Thymus (tissue), 11 donors: ENCODE data around the gene NCEH1. TPM values are rescaled to one million over a fixed set of nuclear protein-coding genes. Genes with fewer than 3 reads are reported as not detected.
A peak's percentile ranks its signal among the peaks of the same experiment; 100 is the strongest.

Source experiments
- DNase-seq, 9 donors: peaks; one replicate each; pipeline ENCODE4 v3.0.0-alpha.2; 2013; ENCODE audit warnings: low spot score in 9 of 9, low read depth in 6 of 9, missing footprints in 1 of 9
- H3K27ac ChIP-seq, 2 donors: one replicate each; pipeline ENCODE4 v1.5.1; 2013; ENCODE audit warnings: control low read depth in 1 of 2, low read depth in 1 of 2, low read length in 1 of 2, mild to moderate bottlenecking in 1 of 2, moderate library complexity in 1 of 2
- H3K27me3 ChIP-seq, 2 donors: one replicate each; pipeline ENCODE4 v1.5.1; 2013; ENCODE audit warnings: low read length in 1 of 2; ENCODE audit not compliant: control insufficient read depth in 2 of 2, insufficient read depth in 1 of 2
- H3K36me3 ChIP-seq, 2 donors: one replicate each; pipeline ENCODE4 v1.5.1; 2013; ENCODE audit warnings: low read length in 1 of 2, mild to moderate bottlenecking in 1 of 2, moderate library complexity in 1 of 2; ENCODE audit not compliant: control insufficient read depth in 2 of 2, insufficient read depth in 2 of 2
- H3K4me1 ChIP-seq, 2 donors: one replicate each; pipeline ENCODE4 v1.5.1; 2013; ENCODE audit warnings: low read length in 2 of 2; ENCODE audit not compliant: control insufficient read depth in 2 of 2, insufficient read depth in 2 of 2
- H3K4me3 ChIP-seq, 2 donors: one replicate each; pipeline ENCODE4 v1.5.1; 2013; ENCODE audit warnings: low read length in 2 of 2, control low read depth in 1 of 2, mild to moderate bottlenecking in 1 of 2
- H3K9me3 ChIP-seq, 2 donors: one replicate each; pipeline ENCODE4 v1.5.1; 2013; ENCODE audit warnings: low read length in 1 of 2, mild to moderate bottlenecking in 1 of 2; ENCODE audit not compliant: control insufficient read depth in 2 of 2, insufficient read depth in 1 of 2
- WGBS: extraction: QIAGEN DNeasy Blood & Tissue Kit; methylation state at CpG from one replicate; pipeline ENCODE4 v1.1.7; 2013; 5-methylcytosine and 5-hydroxymethylcytosine counted together
- polyA plus RNA-seq: library from polyadenylated mRNA; stranded (reverse); fragments of 200-250 nt; gene quantifications from one replicate; pipeline ENCODE4 v1.2.3, GENCODE V29; 2013
- total RNA-seq: library from RNA; stranded (reverse); fragments of 120-200 nt; gene quantifications from one replicate; pipeline ENCODE4 v1.2.4, GENCODE V29; 2013
- donor health status: healthy.

NCEH1 gene
- total and polyA plus RNA-seq, 2 donors: 3.0 to 4.4 TPM

GRCh38 chr3:172627057-172627809 lies 83.6 kb downstream of the NCEH1 start:
- peaks cover 0 to 5% of the 10 kb centered on the region in 2 donors for H3K9me3 ChIP-seq
- no peak overlapping the region for H3K4me3 ChIP-seq
- no peaks in the 10 kb centered on the region for H3K27me3 ChIP-seq
- 94% methylated on average over 5 of the region's 5 CpGs for WGBS
- DNase-seq: no peak
- peaks cover 3 to 4% of the 10 kb centered on the region in 2 donors for H3K4me1 ChIP-seq
- H3K36me3 ChIP-seq: no peaks in the 10 kb centered on the region
- no peak overlapping the region for H3K27ac ChIP-seq

GRCh38 chr3:172626021-172626640 lies 84.7 kb downstream of the NCEH1 start:
- H3K36me3 ChIP-seq: no peaks in the 10 kb centered on the region
- H3K27ac ChIP-seq: no peak overlapping the region
- DNase-seq: no peak
- peaks cover 0 to 5% of the 10 kb centered on the region in 2 donors for H3K9me3 ChIP-seq
- WGBS: 63% methylated on average over 3 of the region's 3 CpGs
- no peaks in the 10 kb centered on the region for H3K27me3 ChIP-seq
- no peak overlapping the region for H3K4me3 ChIP-seq
- peaks cover 3 to 4% of the 10 kb centered on the region in 2 donors for H3K4me1 ChIP-seq

- no peak overlapping the region for H3K27ac ChIP-seq
- no peak for DNase-seq
- H3K36me3 ChIP-seq: no peaks in the 10 kb centered on the region
- no peak overlapping the region for H3K4me3 ChIP-seq
- H3K27me3 ChIP-seq: no peaks in the 10 kb centered on the region
- H3K4me1 ChIP-seq: peaks cover 3 to 4% of the 10 kb centered on the region in 2 donors
- WGBS: 84% methylated on average over 2 of the region's 2 CpGs
- H3K9me3 ChIP-seq: peaks cover 0 to 5% of the 10 kb centered on the region in 2 donors
Observed at GRCh38 chr3:172625404-172625803, 85.5 kb downstream of the NCEH1 start.

- no peak for DNase-seq
- WGBS: 85% methylated on average over 9 of the region's 9 CpGs
- H3K36me3 ChIP-seq: no peaks in the 10 kb centered on the region
- H3K27ac ChIP-seq: no peak overlapping the region
- peaks cover 0 to 5% of the 10 kb centered on the region in 2 donors for H3K9me3 ChIP-seq
- H3K4me1 ChIP-seq: peaks cover 3 to 4% of the 10 kb centered on the region in 2 donors
- H3K27me3 ChIP-seq: no peaks in the 10 kb centered on the region
- H3K4me3 ChIP-seq: no peak overlapping the region
Observed at GRCh38 chr3:172624999-172625398, 85.9 kb downstream of the NCEH1 start.

GRCh38 chr3:172622916-172623700 lies 87.8 kb downstream of the NCEH1 start:
- WGBS: 36% methylated on average over 10 of the region's 10 CpGs
- H3K9me3 ChIP-seq: peaks cover 0 to 5% of the 10 kb centered on the region in 2 donors
- H3K36me3 ChIP-seq: no peaks in the 10 kb centered on the region
- DNase-seq: peak in 7 of 9 donors; percentile 22 to 63 (median 39)
- H3K4me3 ChIP-seq: no peak overlapping the region
- peaks cover 3 to 4% of the 10 kb centered on the region in 2 donors for H3K4me1 ChIP-seq
- no peaks in the 10 kb centered on the region for H3K27me3 ChIP-seq
- peak overlapping the region in 1 of 2 donors; percentile 27 for H3K27ac ChIP-seq

GRCh38 chr3:172622156-172622555 lies 88.7 kb downstream of the NCEH1 start:
- Histone ChIP-seq H3K4me1 (peaks cover 3 to 4% of the 10 kb centered on the region in 2 donors), H3K4me3 (no peak overlapping the region), H3K27me3 (no peaks in the 10 kb centered on the region), H3K36me3 (no peaks in the 10 kb centered on the region), H3K9me3 (peaks cover 0 to 5% of the 10 kb centered on the region in 2 donors), H3K27ac (no peak overlapping the region)
- no peak for DNase-seq
- 78% methylated on average over 2 of the region's 2 CpGs for WGBS

- no peak for DNase-seq
- peaks cover 2 to 23% of the 10 kb centered on the region in 2 donors for H3K9me3 ChIP-seq
- H3K27ac ChIP-seq: no peak overlapping the region
- H3K4me3 ChIP-seq: no peak overlapping the region
- 86% methylated on average over 3 of the region's 3 CpGs for WGBS
- H3K4me1 ChIP-seq: peaks cover 4 to 6% of the 10 kb centered on the region in 2 donors
- no peaks in the 10 kb centered on the region for H3K27me3 ChIP-seq
- peaks cover 0 to 6% of the 10 kb centered on the region in 2 donors for H3K36me3 ChIP-seq
Observed at GRCh38 chr3:172617976-172618375, 92.9 kb downstream of the NCEH1 start.

GRCh38 chr3:172617013-172617706 lies 93.7 kb downstream of the NCEH1 start:
- 97% methylated on average over 6 of the region's 6 CpGs for WGBS

More at GRCh38 chr3:172617013-172617706, 93.7 kb downstream of the NCEH1 start:
- Histone ChIP-seq H3K9me3 (peaks cover 2 to 25% of the 10 kb centered on the region in 2 donors), H3K4me3 (no peak overlapping the region), H3K4me1 (peaks cover 2 to 4% of the 10 kb centered on the region in 2 donors), H3K27me3 (no peaks in the 10 kb centered on the region), H3K36me3 (peaks cover 0 to 6% of the 10 kb centered on the region in 2 donors), H3K27ac (no peak overlapping the region)
- DNase-seq: no peak
